ENCODE results near the gene CRYGA.

The CRYGA gene

GRCh38 chr2:208163489-208163888 lies at the start of gene CRYGA:
Gene CRYGA, minus strand, starts transcription at chr2:208163589. Its CDS starts 33 bp downstream, at chr2:208163556.
- no peak for DNase-seq (ENCODE audit: low read depth in 2 of 2)

GRCh38 chr2:208210688-208211451 lies 47.5 kb upstream of the CRYGA start:
- DNase-seq (ENCODE audit: low read depth in 2 of 2): no peak

- no peak for DNase-seq (ENCODE audit: low read depth in 2 of 2)
Measured at GRCh38 chr2:208208335-208209085, 45.1 kb upstream of the CRYGA start.

- DNase-seq (ENCODE audit: low read depth in 2 of 2): no peak
Measured at GRCh38 chr2:208207769-208208168, 44.4 kb upstream of the CRYGA start.

- DNase-seq (ENCODE audit: low read depth in 2 of 2): no peak
Measured at GRCh38 chr2:208204166-208204565, 40.8 kb upstream of the CRYGA start.

- no peak for DNase-seq (ENCODE audit: low read depth in 2 of 2)
Measured at GRCh38 chr2:208195531-208195930, 32.1 kb upstream of the CRYGA start.

- DNase-seq (ENCODE audit: low read depth in 2 of 2): no peak
Measured at GRCh38 chr2:208192611-208193236, 29.3 kb upstream of the CRYGA start.

GRCh38 chr2:208189810-208190503 lies 26.6 kb upstream of the CRYGA start, which contains the start of gene C2orf80:
Gene C2orf80, minus strand, starts transcription at chr2:208190030. Its CDS starts 3,044 bp downstream, at chr2:208186986.
- DNase-seq (ENCODE audit: low read depth in 2 of 2): no peak

GRCh38 chr2:208189069-208189809 lies 25.9 kb upstream of the CRYGA start:
- no peak for DNase-seq (ENCODE audit: low read depth in 2 of 2)

- no peak for DNase-seq (ENCODE audit: low read depth in 2 of 2)
Measured at GRCh38 chr2:208186893-208187292, 23.5 kb upstream of the CRYGA start.

- DNase-seq (ENCODE audit: low read depth in 2 of 2): no peak
Measured at GRCh38 chr2:208186465-208186864, 23.1 kb upstream of the CRYGA start.

GRCh38 chr2:208183972-208184705 lies 20.8 kb upstream of the CRYGA start:
- no peak for DNase-seq (ENCODE audit: low read depth in 2 of 2)

GRCh38 chr2:208183526-208183925 lies 20.1 kb upstream of the CRYGA start:
- no peak for DNase-seq (ENCODE audit: low read depth in 2 of 2)

- DNase-seq (ENCODE audit: low read depth in 2 of 2): no peak
Measured at GRCh38 chr2:208182835-208183234, 19.4 kb upstream of the CRYGA start.

- no peak for DNase-seq (ENCODE audit: low read depth in 2 of 2)
Measured at GRCh38 chr2:208179028-208179609, 15.7 kb upstream of the CRYGA start.

- no peak for DNase-seq (ENCODE audit: low read depth in 2 of 2)
Measured at GRCh38 chr2:208175840-208176153, 12.4 kb upstream of the CRYGA start.

GRCh38 chr2:208175069-208175839 lies 11.9 kb upstream of the CRYGA start:
- peak; percentile 8 to 43 for DNase-seq (ENCODE audit: low read depth in 2 of 2)

- no peak for DNase-seq (ENCODE audit: low read depth in 2 of 2)
Measured at GRCh38 chr2:208174144-208174543, 10.8 kb upstream of the CRYGA start.

GRCh38 chr2:208172125-208172524 lies 8.7 kb upstream of the CRYGA start:
- no peak for DNase-seq (ENCODE audit: low read depth in 2 of 2)

Measured in stimulated activated CD8-positive, alpha-beta memory T cell treated with anti-CD3 and anti-CD28 coated beads, Interleukin-2, amount 100 ng/mL, for 48 hours (primary cell).